A549 (cell line): ENCODE results near the gene KIF1A.

Source experiments
- CHD2 ChIP-seq: fragments of 150-350 bp; IDR thresholded peaks from 2 replicates; pipeline ENCODE4 v1.6.1; 2014; ENCODE audit warnings: low read length; ENCODE audit not compliant: partially characterized antibody
- JUN ChIP-seq, 2 experiments: fragments of >200 bp; sonication (Bioruptor Twin); formaldehyde crosslinking; IDR thresholded peaks; 2 replicates in 1 of 2; 3 replicates in 1 of 2; pipeline ENCODE4 v1.6.1; 2016 to 2017
- POLR2A ChIP-seq: IDR thresholded peaks from 2 replicates; pipeline ENCODE4 v1.6.1; 2012; ENCODE audit warnings: mild to moderate bottlenecking, low read length
- RCOR1 ChIP-seq: fragments of 150-350 bp; IDR thresholded peaks from 2 replicates; pipeline ENCODE4 v1.6.1; 2014; ENCODE audit warnings: antibody characterized with exemption, low read length, low read depth
- ZSCAN20 ChIP-seq: fragments of 250-450 bp; sonication (Bioruptor Pico); IDR thresholded peaks from 2 replicates; pipeline ENCODE4 v1.8.0; 2022; ENCODE audit warnings: mild to moderate bottlenecking, moderate library complexity
- TF ChIP-seq, protein P1 (sequence below): fragments of >200 bp; sonication (Bioruptor Twin); formaldehyde crosslinking; IDR thresholded peaks from 3 replicates; pipeline ENCODE4 v1.5.1; 2016
- TF ChIP-seq, protein P2 (sequence below): fragments of 450-650 bp; IDR thresholded peaks from 2 replicates; pipeline ENCODE4 v1.6.1; 2014; ENCODE audit warnings: antibody characterized with exemption

DNA sequence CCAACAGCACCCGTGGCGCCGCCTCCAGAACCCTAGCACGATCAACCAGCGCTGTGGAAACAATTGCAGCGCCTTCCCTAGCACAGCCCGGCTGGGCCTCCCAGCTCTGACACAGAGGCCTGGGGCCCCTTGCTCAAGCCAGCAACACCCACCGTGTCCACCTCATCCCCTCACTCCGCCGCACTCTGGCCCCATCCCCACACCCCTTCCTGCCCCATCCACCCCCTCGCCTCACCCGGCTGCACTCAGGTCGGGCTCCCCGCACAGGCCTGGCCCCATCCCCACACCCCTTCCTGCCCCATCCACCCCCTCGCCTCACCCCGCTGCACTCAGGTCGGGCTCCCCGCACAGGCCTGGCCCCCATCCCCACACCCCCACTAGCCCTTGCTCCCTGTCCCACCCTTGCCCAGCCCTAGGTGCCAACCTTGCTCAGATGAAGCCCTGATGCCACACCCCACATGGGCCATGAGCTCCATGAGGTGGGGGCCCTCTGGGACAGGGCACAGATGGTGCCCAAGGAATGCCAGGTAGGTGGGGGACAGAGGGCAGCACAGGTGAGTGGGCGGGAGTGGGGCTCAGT lies 28.7 kb downstream of the KIF1A start:
- TF ChIP-seq JUN (IDR thresholded peaks at IDR 0.05) = no peak
- no peak for TF ChIP-seq CHD2
- TF ChIP-seq POLR2A = no peak
- TF ChIP-seq, protein P1, sequence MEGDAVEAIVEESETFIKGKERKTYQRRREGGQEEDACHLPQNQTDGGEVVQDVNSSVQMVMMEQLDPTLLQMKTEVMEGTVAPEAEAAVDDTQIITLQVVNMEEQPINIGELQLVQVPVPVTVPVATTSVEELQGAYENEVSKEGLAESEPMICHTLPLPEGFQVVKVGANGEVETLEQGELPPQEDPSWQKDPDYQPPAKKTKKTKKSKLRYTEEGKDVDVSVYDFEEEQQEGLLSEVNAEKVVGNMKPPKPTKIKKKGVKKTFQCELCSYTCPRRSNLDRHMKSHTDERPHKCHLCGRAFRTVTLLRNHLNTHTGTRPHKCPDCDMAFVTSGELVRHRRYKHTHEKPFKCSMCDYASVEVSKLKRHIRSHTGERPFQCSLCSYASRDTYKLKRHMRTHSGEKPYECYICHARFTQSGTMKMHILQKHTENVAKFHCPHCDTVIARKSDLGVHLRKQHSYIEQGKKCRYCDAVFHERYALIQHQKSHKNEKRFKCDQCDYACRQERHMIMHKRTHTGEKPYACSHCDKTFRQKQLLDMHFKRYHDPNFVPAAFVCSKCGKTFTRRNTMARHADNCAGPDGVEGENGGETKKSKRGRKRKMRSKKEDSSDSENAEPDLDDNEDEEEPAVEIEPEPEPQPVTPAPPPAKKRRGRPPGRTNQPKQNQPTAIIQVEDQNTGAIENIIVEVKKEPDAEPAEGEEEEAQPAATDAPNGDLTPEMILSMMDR = no peak
- TF ChIP-seq ZSCAN20 (CRISPR knock-in tag) = no peak
- no peak for TF ChIP-seq RCOR1
- TF ChIP-seq, protein P2, sequence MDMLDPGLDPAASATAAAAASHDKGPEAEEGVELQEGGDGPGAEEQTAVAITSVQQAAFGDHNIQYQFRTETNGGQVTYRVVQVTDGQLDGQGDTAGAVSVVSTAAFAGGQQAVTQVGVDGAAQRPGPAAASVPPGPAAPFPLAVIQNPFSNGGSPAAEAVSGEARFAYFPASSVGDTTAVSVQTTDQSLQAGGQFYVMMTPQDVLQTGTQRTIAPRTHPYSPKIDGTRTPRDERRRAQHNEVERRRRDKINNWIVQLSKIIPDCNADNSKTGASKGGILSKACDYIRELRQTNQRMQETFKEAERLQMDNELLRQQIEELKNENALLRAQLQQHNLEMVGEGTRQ = no peak
